Psoas muscle (tissue), 8 donors: ENCODE results near the gene IQCM. TPM values are rescaled to one million over a fixed set of nuclear protein-coding genes. Genes with fewer than 3 reads are reported as not detected.

Experiments
- ATAC-seq, 4 donors: fragments of 200-7000 bp; cut with Tn5 transposase; one replicate each; pipeline ENCODE4 v1.9.1; 2020; ENCODE audit warnings: moderate library complexity in 3 of 4, mild to moderate bottlenecking in 2 of 4
- DNase-seq, 2 donors: peaks; one replicate each; pipeline ENCODE4 v3.0.0-alpha.2; 2020
- H3K27ac ChIP-seq: fragments of 200-600 bp; one replicate; pipeline ENCODE4 v1.8.0; 2022
- H3K27me3 ChIP-seq, 3 donors: fragments of 200-600 bp in 1 of 3; one replicate each; pipeline versions ENCODE4 v1.6.1 to v1.8.0; 2013 to 2022; ENCODE audit warnings: low read length in 2 of 3, mild to moderate bottlenecking in 2 of 3, moderate library complexity in 1 of 3; ENCODE audit not compliant: insufficient read depth in 3 of 3
- H3K36me3 ChIP-seq, 2 donors: fragments of 200-600 bp in 1 of 2; one replicate each; pipeline versions ENCODE4 v1.6.1 to v1.8.0; 2013 to 2022; ENCODE audit warnings: low read depth in 1 of 2, mild to moderate bottlenecking in 1 of 2, moderate library complexity in 1 of 2; ENCODE audit not compliant: insufficient read depth in 1 of 2
- H3K4me1 ChIP-seq: fragments of 200-600 bp; one replicate; pipeline ENCODE4 v1.8.0; 2022
- H3K4me3 ChIP-seq: fragments of 200-600 bp; one replicate; pipeline ENCODE4 v1.8.0; 2022; ENCODE audit warnings: mild to moderate bottlenecking
- H3K9me3 ChIP-seq: fragments of 200-600 bp; one replicate; pipeline ENCODE4 v1.8.0; 2022
- CTCF ChIP-seq: fragments of 200-600 bp; IDR thresholded peaks from one replicate; pipeline ENCODE4 v1.8.0; 2022; ENCODE audit warnings: antibody characterized with exemption
- WGBS, 3 donors: extraction: QIAGEN DNeasy Blood & Tissue Kit; methylation state at CpG; one replicate each; pipeline versions ENCODE4 v1.1.6 to v1.1.7; 2013; 5-methylcytosine and 5-hydroxymethylcytosine counted together
- intact Hi-C, 2 donors: fragments of 100-400 bp; cut with DNase I; formaldehyde crosslinking; loops; one replicate each; pipeline versions ENCODE4 v1.11.0 to v1.14.2; 2022
- polyA plus RNA-seq, 3 donors: library from polyadenylated mRNA; stranded (reverse); fragments of 200-250 nt; gene quantifications; one replicate each; pipeline ENCODE4 v1.2.3, GENCODE V29; 2013
- total RNA-seq, 4 donors: library from RNA; stranded (reverse); fragmentation: NEBNext Ultra II Directional in 2 of 4; extraction: Animal tissue kit (Norgen Biotek cat#: 25700) in 2 of 4; gene quantifications; one replicate each; pipeline versions ENCODE4 v1.2.1 to v1.2.4, GENCODE V29; 2021 to 2023
- donor health status: healthy with polysubstance abuse.
- donor health status: DM: no; HTN: no; CAD: no; lungs with moderate emphysema.
- donor health status: Bipolar disorder and iron deficiency.
- donor health status: healthy.
- donor health status: DM: yes; HTN: yes; CAD: no.
- donor health status: DM: no; HTN: no; CAD: no.
- donor health status: DM: no; HTN: no; CAD: no.
- donor health status: DM: yes; HTN: yes; CAD: no.

The IQCM gene
- total and polyA plus RNA-seq, 7 donors = 1.1 TPM; not detected in 6

- Histone ChIP-seq H3K9me3 (no peaks in the 10 kb centered on the region), H3K36me3 (no peaks in the 10 kb centered on the region), H3K4me1 (no peaks in the 10 kb centered on the region), H3K27ac (no peak overlapping the region), H3K27me3 (no peaks in the 10 kb centered on the region), H3K4me3 (no peak overlapping the region)
- intact Hi-C loops = no loop called here
- DNase-seq (no peak), ATAC-seq (no peak)
- no peak for TF ChIP-seq CTCF
- 73 to 77% (median 75%) methylated on average over 3 of the region's 3 CpGs for WGBS, 3 donors
Observed at GRCh38 chr4:149836546-149836945, 20.9 kb upstream of the IQCM start.

GRCh38 chr4:149835280-149835679 is 19.6 kb upstream of the IQCM start:
- no peak for ATAC-seq
- H3K27me3 ChIP-seq = no peaks in the 10 kb centered on the region
- H3K4me1 ChIP-seq = no peaks in the 10 kb centered on the region
- TF ChIP-seq CTCF = no peak
- WGBS, 3 donors = 89 to 97% (median 93%) methylated on average over 15 of the region's 15 CpGs
- no peak for DNase-seq
- no peaks in the 10 kb centered on the region for H3K36me3 ChIP-seq
- H3K9me3 ChIP-seq = no peaks in the 10 kb centered on the region
- H3K27ac ChIP-seq = no peak overlapping the region
- H3K4me3 ChIP-seq = no peak overlapping the region
- intact Hi-C loops = no loop called here

GRCh38 chr4:149831656-149832208 is 16.1 kb upstream of the IQCM start:
- no peak for TF ChIP-seq CTCF
- no peak overlapping the region for H3K4me3 ChIP-seq
- no peaks in the 10 kb centered on the region for H3K9me3 ChIP-seq
- H3K36me3 ChIP-seq = no peaks in the 10 kb centered on the region
- no peak for ATAC-seq
- no peaks in the 10 kb centered on the region for H3K4me1 ChIP-seq
- no peak overlapping the region for H3K27ac ChIP-seq
- intact Hi-C loops = no loop called here
- H3K27me3 ChIP-seq = no peaks in the 10 kb centered on the region
- no peak for DNase-seq

GRCh38 chr4:149830823-149831222 is 15.2 kb upstream of the IQCM start:
- Histone ChIP-seq H3K9me3 (no peaks in the 10 kb centered on the region), H3K27ac (no peak overlapping the region), H3K36me3 (no peaks in the 10 kb centered on the region), H3K4me1 (no peaks in the 10 kb centered on the region), H3K4me3 (no peak overlapping the region), H3K27me3 (no peaks in the 10 kb centered on the region)
- WGBS, 3 donors = 87 to 89% (median 88%) methylated on average over 3 of the region's 3 CpGs
- no peak for TF ChIP-seq CTCF
- intact Hi-C loops = no loop called here
- no peak for DNase-seq
- ATAC-seq = no peak

GRCh38 chr4:149825336-149825735 is 9.7 kb upstream of the IQCM start:
- Histone ChIP-seq H3K9me3 (no peaks in the 10 kb centered on the region), H3K4me1 (no peaks in the 10 kb centered on the region), H3K27ac (no peak overlapping the region), H3K4me3 (no peak overlapping the region), H3K36me3 (no peaks in the 10 kb centered on the region), H3K27me3 (no peaks in the 10 kb centered on the region)
- DNase-seq = no peak
- no peak for ATAC-seq
- intact Hi-C loops = no loop called here
- 71 to 84% (median 73%) methylated on average over 2 of the region's 2 CpGs for WGBS, 3 donors
- no peak for TF ChIP-seq CTCF
